Measurements from ENCODE around the gene MIA.

- TF ChIP-seq CTCF (IDR thresholded peaks at IDR 0.05) (no peak), TCF7L2 (IDR thresholded peaks at IDR 0.05; ENCODE audit: low read depth, low read length) (no peak), SIN3A (IDR thresholded peaks at IDR 0.05; ENCODE audit: borderline replicate concordance, insufficient read depth, low read depth, low read length) (no peak), POLR2AphosphoS5 (IDR thresholded peaks at IDR 0.05; ENCODE audit: low read depth, low read length) (no peak), REST (IDR thresholded peaks at IDR 0.05; ENCODE audit: insufficient read depth in 1 of 2, low read depth in 2 of 2, low read length in 1 of 2) (no peak)
Measured at GRCh38 chr19:40726279-40726678, 49.0 kb upstream of the MIA start.
